PFSK-1 (cell line): ENCODE measurements around the gene MLF1.

ENCODE experiments used
- POLR2AphosphoS5 ChIP-seq: IDR thresholded peaks from 2 replicates; pipeline ENCODE4 v1.6.1; 2012; ENCODE audit warnings: low read depth, mild to moderate bottlenecking, control low read depth, low read length, moderate library complexity
- REST ChIP-seq, 2 experiments: IDR thresholded peaks; 2 replicates each; pipeline versions ENCODE4 v1.6.1 to v1.8.0; 2011 to 2012; ENCODE audit warnings: low read depth in 2 of 2, low read length in 2 of 2, control low read depth in 1 of 2, inconsistent platforms in 1 of 2, mild to moderate bottlenecking in 1 of 2, moderate library complexity in 1 of 2; ENCODE audit not compliant: insufficient read depth in 1 of 2
- SIN3A ChIP-seq: IDR thresholded peaks from 2 replicates; pipeline ENCODE4 v1.6.1; 2012; ENCODE audit warnings: mild to moderate bottlenecking, low read length, moderate library complexity, borderline replicate concordance; ENCODE audit not compliant: insufficient read depth
- TAF1 ChIP-seq: IDR thresholded peaks from 2 replicates; pipeline ENCODE4 v1.6.1; 2012; ENCODE audit warnings: low read length, control low read depth, borderline replicate concordance; ENCODE audit not compliant: insufficient read depth

DNA sequence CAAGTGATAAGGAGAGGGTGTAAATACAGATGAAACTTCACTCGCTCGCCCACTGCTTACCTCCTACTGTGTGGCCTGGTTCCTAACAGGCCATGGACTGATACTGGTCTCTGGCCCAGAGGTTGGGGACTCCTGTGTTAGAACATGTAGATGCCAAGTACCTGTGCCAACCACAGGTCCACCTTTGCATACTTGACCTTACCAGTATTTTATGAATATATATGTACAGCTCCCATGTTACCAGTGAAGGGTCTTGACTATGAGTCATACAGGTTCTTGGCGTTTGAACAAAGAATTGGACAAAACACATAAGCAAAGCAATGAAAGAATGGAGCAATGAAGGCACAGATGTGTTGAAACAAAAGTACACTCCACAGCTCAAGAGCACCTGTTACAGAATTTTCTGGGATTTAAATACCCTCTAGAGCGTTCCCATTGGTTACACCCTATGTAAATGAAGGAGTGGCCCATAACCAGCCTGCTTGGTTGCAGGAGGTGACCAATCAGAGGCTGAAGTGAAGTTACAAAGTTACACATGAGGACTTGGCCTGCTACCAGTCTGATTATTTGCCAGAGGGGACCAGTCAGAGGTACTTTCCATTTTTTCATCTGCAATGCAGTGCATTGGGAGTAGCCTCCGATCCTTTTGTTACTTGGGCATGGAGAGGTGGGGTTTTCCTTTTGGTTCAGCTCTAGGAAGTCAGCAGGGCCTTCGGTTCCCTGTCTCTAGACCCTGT, 71.6 kb downstream of the MLF1 start:
- no peak for TF ChIP-seq POLR2AphosphoS5
- no peak for TF ChIP-seq REST (IDR thresholded peaks at IDR 0.05; ENCODE audit: insufficient read depth in 1 of 2, low read depth in 2 of 2, low read length in 2 of 2)
- TF ChIP-seq TAF1, result no peak
- TF ChIP-seq SIN3A, result no peak
